ENCODE measurements around the gene KCNIP3.

DNA sequence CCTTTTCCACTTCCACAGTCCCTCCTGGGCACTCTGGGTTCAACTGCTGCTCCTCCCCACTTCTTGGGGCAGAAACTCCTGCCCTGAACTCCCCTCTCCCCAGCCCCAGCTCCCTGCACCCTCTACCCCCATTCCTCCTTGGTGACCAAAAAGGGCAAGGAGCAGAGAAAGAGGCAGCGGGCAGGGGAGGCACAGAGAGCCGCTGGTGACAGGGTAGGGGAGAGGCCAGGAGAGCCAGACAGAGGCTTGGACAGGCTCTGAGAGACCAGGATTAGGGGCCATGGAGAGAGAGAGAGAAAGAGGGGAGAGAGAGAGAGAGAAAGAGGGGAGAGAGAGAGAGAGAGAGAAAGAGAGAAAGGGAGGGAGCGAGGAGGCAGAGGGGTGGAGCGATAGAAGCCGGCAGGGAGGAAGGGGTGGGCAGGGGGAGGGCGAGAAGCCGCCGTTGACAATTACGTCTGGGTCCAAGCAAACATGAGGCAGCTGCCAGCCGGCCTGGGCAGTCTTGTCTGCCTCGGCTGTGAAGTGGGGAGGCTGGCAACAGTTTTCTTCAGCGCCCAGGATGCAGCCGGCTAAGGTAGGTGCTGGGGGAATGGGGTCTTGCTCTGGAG, at the start of gene KCNIP3:
- no peak for TF ChIP-seq CTCF (IDR thresholded peaks at IDR 0.05; ENCODE audit: borderline replicate concordance, extremely low read depth, low read length, poor library complexity, severe bottlenecking)
- no peak for TF ChIP-seq EZH2 (IDR thresholded peaks at IDR 0.05; ENCODE audit: borderline replicate concordance, low read depth, low read length, severe bottlenecking)
